ENCODE measurements around the gene SPRR5. TPM values are rescaled to one million over a fixed set of nuclear protein-coding genes. Genes with fewer than 3 reads are reported as not detected.

Gene SPRR5
- total and polyA plus RNA-seq, 2 experiments from 2014 or later: not detected

DNA sequence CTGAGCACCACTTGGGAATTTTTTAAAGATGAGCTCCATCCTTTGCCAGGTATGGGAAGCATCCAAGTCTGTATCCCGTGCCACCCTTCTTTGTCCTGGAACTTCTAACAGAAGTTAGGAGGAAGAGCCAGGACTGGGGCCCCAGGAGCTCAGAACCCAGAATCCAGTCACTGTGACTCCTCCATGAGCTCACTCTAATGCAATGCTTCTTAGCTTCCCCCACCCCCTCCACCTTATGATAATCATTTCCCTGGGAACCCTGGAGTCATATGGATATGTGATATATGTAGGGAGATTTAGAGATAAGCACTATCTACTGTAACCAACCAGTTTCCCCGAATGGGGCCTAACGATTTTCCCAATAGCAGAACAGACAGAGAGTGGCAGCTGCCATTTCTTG lies 758 bp upstream of the SPRR5 start:
- Histone ChIP-seq H3K9me3 (ENCODE audit: low read depth) (no peaks in the 10 kb centered on the region), H3K4me1 (ENCODE audit: low read depth) (no peaks in the 10 kb centered on the region), H3K36me3 (no peaks in the 10 kb centered on the region), H3K27me3 (no peaks in the 10 kb centered on the region), H3K27ac (no peak overlapping the region), H3K4me3 (no peak overlapping the region)
- no peak for DNase-seq (ENCODE audit: low read depth in 1 of 2, low spot score in 1 of 2)
- TF ChIP-seq, protein P1, sequence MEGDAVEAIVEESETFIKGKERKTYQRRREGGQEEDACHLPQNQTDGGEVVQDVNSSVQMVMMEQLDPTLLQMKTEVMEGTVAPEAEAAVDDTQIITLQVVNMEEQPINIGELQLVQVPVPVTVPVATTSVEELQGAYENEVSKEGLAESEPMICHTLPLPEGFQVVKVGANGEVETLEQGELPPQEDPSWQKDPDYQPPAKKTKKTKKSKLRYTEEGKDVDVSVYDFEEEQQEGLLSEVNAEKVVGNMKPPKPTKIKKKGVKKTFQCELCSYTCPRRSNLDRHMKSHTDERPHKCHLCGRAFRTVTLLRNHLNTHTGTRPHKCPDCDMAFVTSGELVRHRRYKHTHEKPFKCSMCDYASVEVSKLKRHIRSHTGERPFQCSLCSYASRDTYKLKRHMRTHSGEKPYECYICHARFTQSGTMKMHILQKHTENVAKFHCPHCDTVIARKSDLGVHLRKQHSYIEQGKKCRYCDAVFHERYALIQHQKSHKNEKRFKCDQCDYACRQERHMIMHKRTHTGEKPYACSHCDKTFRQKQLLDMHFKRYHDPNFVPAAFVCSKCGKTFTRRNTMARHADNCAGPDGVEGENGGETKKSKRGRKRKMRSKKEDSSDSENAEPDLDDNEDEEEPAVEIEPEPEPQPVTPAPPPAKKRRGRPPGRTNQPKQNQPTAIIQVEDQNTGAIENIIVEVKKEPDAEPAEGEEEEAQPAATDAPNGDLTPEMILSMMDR (IDR thresholded peaks at IDR 0.05; ENCODE audit: low read depth, low read length): no peak

DNA sequence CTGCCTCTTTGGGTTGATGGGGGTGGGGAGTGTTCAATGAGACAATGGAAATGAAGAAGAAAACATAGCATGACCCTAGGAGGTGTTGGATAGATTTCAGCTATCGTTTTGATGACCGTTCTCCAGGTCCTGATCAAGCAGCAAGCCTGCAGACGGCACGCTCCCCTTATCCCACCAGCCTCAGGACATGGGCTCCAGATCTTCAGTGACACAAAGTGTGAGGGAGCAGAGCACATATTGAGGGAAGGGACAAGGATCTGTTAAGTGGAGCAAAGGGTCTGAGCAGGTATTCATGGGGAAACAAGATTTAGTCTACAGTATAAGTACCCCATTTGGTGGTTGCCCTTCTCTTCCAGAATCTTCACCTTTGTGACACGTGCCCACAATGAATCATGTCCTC lies 4.7 kb downstream of the SPRR5 start:
- H3K4me1 ChIP-seq (ENCODE audit: low read depth): no peaks in the 10 kb centered on the region
- H3K27ac ChIP-seq: no peak overlapping the region
- no peak overlapping the region for H3K4me3 ChIP-seq
- TF ChIP-seq, protein P1 (IDR thresholded peaks at IDR 0.05; ENCODE audit: low read depth, low read length): no peak
- no peaks in the 10 kb centered on the region for H3K9me3 ChIP-seq (ENCODE audit: low read depth)
- no peak for DNase-seq (ENCODE audit: low read depth in 1 of 2, low spot score in 1 of 2)
- H3K27me3 ChIP-seq: no peaks in the 10 kb centered on the region
- H3K36me3 ChIP-seq: no peaks in the 10 kb centered on the region

DNA sequence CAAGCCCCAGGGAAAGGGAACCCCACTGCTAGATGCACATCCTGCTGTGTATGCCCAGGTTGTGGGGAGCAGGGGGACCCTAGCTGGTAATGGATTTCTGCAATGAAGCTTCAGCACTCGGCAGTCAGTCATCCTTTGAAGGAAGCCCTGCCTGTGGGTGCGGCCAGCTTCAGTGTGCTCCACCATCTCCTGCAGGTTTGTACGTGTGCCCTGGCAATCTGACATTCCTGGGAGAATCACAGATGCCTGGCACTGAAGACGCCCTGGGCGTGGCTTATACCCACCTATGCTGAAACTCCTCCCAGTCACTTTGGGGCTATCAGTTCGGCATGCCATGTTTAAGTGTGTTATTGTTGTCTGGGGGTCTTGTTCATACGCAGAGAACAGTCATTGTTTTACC lies 6.8 kb downstream of the SPRR5 start:
- no peaks in the 10 kb centered on the region for H3K27me3 ChIP-seq
- H3K36me3 ChIP-seq: no peaks in the 10 kb centered on the region
- no peaks in the 10 kb centered on the region for H3K9me3 ChIP-seq (ENCODE audit: low read depth)
- no peak overlapping the region for H3K4me3 ChIP-seq
- H3K27ac ChIP-seq: no peak overlapping the region
- H3K4me1 ChIP-seq (ENCODE audit: low read depth): no peaks in the 10 kb centered on the region
- no peak for DNase-seq (ENCODE audit: low read depth in 1 of 2, low spot score in 1 of 2)
- TF ChIP-seq, protein P1 (IDR thresholded peaks at IDR 0.05; ENCODE audit: low read depth, low read length): no peak

DNA sequence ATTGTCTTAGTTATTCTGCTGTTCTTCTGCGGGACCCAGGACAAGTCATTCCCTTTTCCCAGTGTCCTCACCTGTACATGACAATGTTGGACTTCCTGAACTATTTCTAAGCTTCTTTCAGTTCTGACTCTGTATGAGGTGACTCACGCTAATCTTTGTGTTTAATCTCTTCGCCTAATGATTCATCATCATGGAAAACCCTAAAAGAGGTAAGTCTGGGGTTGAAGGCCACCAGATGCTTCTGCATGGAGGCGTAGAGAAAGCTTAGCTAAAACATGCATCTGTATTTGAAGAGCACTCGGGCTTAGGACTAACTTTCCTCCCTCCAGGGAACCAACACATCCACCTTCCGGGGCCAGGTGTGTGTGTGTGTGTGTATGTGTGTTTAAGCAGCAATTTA lies 7.4 kb downstream of the SPRR5 start:
- Histone ChIP-seq H3K4me1 (ENCODE audit: low read depth) (no peaks in the 10 kb centered on the region), H3K36me3 (no peaks in the 10 kb centered on the region), H3K4me3 (no peak overlapping the region), H3K9me3 (ENCODE audit: low read depth) (no peaks in the 10 kb centered on the region), H3K27me3 (no peaks in the 10 kb centered on the region), H3K27ac (no peak overlapping the region)
- TF ChIP-seq, protein P1 (IDR thresholded peaks at IDR 0.05; ENCODE audit: low read depth, low read length): no peak
- DNase-seq (ENCODE audit: low read depth in 1 of 2, low spot score in 1 of 2): no peak

DNA sequence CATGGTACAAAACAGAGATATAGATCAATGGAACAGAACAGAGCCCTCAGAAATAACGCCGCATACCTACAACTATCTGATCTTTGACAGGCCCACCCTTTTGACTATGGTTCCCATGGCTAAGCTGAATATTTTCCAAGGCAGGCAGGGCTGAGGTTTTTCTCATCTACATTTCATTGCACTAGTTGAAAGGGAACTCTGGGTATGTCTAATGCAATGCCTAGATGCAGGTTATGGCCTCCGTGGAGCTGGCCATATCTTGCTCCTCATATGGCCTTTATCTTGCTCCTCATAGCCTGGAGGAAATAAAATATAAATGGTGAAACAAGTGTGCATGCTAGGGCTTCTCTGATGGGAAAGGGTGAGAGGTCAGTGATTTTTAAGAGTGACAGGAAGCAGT lies 10.6 kb downstream of the SPRR5 start:
- H3K36me3 ChIP-seq: no peaks in the 10 kb centered on the region
- TF ChIP-seq, protein P1 (IDR thresholded peaks at IDR 0.05; ENCODE audit: low read depth, low read length): no peak
- H3K4me3 ChIP-seq: no peak overlapping the region

DNA sequence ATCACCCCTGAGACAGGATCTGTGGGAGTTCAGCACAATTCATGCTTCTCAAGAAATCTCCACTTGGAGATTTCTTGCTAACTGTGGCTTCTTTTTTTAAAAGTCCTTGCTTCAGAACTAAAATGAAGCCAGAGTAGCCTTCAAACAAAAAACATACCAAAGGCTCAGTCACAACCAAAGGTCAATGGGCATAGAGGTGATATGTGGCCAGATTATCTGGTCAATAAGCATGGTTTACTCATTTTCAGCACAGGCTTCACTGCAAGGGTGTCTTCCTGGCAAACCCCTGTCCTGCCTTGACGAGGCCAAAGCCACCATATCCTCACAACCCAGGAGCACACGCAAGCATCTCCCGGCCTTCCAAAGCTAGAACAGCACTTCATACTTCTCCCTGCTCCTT lies 12.3 kb downstream of the SPRR5 start:
- TF ChIP-seq, protein P1 (IDR thresholded peaks at IDR 0.05; ENCODE audit: low read depth, low read length): no peak
- H3K27ac ChIP-seq: no peak overlapping the region
- DNase-seq (ENCODE audit: low read depth in 1 of 2, low spot score in 1 of 2): no peak
- H3K9me3 ChIP-seq (ENCODE audit: low read depth): no peaks in the 10 kb centered on the region
- H3K4me1 ChIP-seq (ENCODE audit: low read depth): no peaks in the 10 kb centered on the region
- no peaks in the 10 kb centered on the region for H3K27me3 ChIP-seq
- H3K36me3 ChIP-seq: no peaks in the 10 kb centered on the region
- H3K4me3 ChIP-seq: no peak overlapping the region

More for the DNA sequence above, 10.6 kb downstream of the SPRR5 start:
- H3K27ac ChIP-seq: no peak overlapping the region
- no peak for DNase-seq (ENCODE audit: low read depth in 1 of 2, low spot score in 1 of 2)
- no peaks in the 10 kb centered on the region for H3K9me3 ChIP-seq (ENCODE audit: low read depth)
- no peaks in the 10 kb centered on the region for H3K27me3 ChIP-seq
- no peaks in the 10 kb centered on the region for H3K4me1 ChIP-seq (ENCODE audit: low read depth)
